GM21619 (cell line): ENCODE data around the gene WFDC1.

Source experiments
- ATAC-seq: cut with Tn5 transposase; IDR thresholded peaks from one replicate; pipeline ENCODE4 v1.9.1; 2021; ENCODE audit not compliant: unreplicated experiment

Gene WFDC1

GRCh38 chr16:84299734-84300440, 5.2 kb downstream of the WFDC1 start:
- ATAC-seq: no peak

GRCh38 chr16:84302111-84302954, 7.7 kb downstream of the WFDC1 start:
- no peak for ATAC-seq

- ATAC-seq: no peak
These were observed 8.3 kb downstream of the WFDC1 start for GRCh38 chr16:84303023-84303422.

GRCh38 chr16:84303516-84303915, 8.8 kb downstream of the WFDC1 start:
- ATAC-seq: no peak

GRCh38 chr16:84306564-84306963, 11.9 kb downstream of the WFDC1 start:
- ATAC-seq: no peak

GRCh38 chr16:84307209-84307954, 12.7 kb downstream of the WFDC1 start:
- no peak for ATAC-seq

GRCh38 chr16:84308120-84308519, 13.4 kb downstream of the WFDC1 start:
- no peak for ATAC-seq

GRCh38 chr16:84310642-84311041, 16.0 kb downstream of the WFDC1 start:
- ATAC-seq: no peak

GRCh38 chr16:84312783-84313382, 18.2 kb downstream of the WFDC1 start:
- no peak for ATAC-seq

GRCh38 chr16:84313921-84314320, 19.2 kb downstream of the WFDC1 start:
- ATAC-seq: no peak

- no peak for ATAC-seq
These were observed 19.7 kb downstream of the WFDC1 start for GRCh38 chr16:84314373-84314772.

- no peak for ATAC-seq
These were observed 20.1 kb downstream of the WFDC1 start for GRCh38 chr16:84314814-84315213.

GRCh38 chr16:84315422-84315821, 20.7 kb downstream of the WFDC1 start:
- ATAC-seq: no peak

GRCh38 chr16:84318091-84318975, 23.7 kb downstream of the WFDC1 start:
- no peak for ATAC-seq

GRCh38 chr16:84319146-84319760, 24.6 kb downstream of the WFDC1 start:
- ATAC-seq: no peak

GRCh38 chr16:84320511-84320910, 25.8 kb downstream of the WFDC1 start:
- no peak for ATAC-seq

- ATAC-seq: no peak
These were observed 27.3 kb downstream of the WFDC1 start for GRCh38 chr16:84321932-84322331.

- ATAC-seq: no peak
These were observed 28.1 kb downstream of the WFDC1 start for GRCh38 chr16:84322749-84323148.

- ATAC-seq: no peak
These were observed 28.9 kb downstream of the WFDC1 start for GRCh38 chr16:84323606-84324005.
